CD4-positive, alpha-beta T cell treated with Interleukin-12 subunit alpha and Interleukin-12 subunit beta, for 1 hour (primary cell): ENCODE data around the gene KLHL25.

Source experiments
- DNase-seq: peaks from one replicate; pipeline ENCODE4 v3.0.0-alpha.2; 2020

The KLHL25 gene

DNA sequence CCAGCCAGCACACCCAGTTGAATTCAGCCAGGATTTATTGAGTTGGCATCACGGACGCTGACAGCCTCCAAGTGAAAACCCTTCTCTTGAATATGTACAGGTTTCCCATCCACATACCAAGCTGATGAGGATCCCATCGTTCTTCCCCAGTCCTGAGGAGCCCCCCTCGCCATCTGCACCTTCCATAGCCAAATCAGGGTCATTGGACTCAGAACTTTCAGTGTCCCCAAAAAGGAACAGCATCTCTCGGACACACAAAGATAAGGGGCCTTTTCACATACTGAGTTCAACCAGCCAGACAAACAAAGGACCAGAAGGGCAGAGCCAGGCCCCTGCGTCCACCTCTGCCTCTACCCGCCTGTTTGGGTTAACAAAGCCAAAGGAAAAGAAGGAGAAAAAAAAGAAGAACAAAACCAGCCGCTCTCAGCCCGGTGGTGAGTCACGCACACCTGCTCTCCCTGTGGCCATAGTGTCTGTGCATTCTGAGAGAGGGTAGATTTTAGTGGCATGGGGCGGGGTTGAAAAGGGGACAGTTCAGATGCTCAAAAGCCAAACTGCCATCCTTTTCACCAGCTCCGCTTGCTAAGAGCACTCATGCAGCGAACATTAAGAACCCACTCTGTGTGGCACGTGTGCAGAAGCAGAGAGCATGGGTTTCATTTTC is 51.2 kb downstream of the KLHL25 start:
- no peak for DNase-seq

DNA sequence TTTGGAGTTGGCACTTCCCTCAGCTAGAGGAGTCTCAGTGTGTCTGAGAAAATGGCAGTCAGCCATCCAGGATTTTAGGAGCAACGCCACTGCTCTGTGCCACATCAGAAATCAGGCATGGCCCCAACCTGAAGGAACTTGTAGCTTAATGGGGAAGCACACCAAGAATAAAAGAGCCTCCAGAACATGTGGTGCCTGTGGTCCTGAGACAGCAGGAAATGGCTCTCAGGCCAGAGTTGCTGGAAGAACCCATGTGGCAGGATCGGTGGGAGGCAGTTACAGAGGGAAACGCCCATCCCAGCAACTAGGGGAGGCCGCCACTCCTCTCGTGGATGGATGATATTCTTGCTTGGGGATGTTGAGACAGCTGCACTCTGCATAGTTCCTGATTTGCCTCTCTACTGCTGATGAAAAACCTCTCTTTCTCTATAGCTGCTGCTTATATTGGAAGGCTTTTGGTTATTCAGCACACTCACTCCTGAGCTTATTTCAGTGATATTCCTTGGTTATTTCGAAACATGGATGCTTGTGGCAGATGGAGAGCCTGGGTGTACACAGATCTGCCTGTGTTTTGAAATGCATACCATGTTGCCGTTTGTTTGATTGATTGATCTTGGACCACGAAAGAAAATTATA is 52.4 kb downstream of the KLHL25 start:
- no peak for DNase-seq

DNA sequence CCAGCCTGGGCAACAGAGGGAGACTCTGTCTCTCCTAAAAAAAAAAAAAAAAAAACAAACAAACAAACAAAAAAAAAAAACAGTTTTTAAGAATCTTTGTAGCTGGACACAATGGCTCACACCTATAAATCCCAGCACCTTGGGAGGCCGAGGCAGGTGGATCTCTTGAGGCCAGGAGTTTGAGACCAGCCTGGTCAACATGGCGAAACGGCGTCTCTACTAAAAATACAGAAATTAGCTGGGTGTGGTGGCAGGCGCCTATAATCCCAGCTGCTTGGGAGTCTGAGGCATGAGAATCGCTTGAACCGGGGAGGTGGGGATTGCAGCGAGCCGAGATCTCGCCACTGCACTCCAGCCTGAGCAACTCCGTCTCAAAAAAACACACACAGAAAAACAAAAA is 53.1 kb downstream of the KLHL25 start:
- DNase-seq: no peak

DNA sequence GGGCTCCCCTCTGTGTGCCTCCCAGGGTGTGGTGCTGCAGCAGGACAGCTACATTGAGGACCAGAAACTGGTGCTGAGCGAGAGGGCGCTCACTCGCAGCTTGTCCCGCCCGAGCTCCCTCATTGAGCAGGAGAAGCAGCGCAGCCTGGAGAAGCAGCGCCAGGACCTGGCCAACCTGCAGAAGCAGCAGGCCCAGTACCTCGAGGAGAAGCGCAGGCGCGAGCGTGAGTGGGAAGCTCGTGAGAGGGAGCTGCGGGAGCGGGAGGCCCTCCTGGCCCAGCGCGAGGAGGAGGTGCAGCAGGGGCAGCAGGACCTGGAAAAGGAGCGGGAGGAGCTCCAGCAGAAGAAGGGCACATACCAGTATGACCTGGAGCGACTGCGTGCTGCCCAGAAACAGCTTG is 53.7 kb downstream of the KLHL25 start:
- no peak for DNase-seq

DNA sequence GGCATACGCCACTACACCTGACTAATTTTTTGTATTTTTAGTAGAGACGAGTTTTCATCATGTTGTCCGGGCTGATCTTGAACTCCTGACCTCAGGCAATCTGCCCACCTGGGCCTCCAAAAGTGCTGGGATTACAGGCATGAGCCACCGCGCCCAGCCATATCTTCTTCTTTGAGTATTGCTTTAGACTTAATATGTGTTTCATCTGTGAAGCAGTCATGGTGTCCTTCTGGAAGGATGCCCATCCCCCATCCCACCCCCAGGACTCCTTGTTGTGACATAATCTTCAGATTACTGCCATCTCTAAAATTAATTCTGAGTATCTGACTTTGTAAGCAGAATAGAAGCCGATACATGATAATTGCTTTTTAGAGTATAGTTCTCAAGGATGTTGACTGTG is 57.7 kb downstream of the KLHL25 start:
- no peak for DNase-seq

DNA sequence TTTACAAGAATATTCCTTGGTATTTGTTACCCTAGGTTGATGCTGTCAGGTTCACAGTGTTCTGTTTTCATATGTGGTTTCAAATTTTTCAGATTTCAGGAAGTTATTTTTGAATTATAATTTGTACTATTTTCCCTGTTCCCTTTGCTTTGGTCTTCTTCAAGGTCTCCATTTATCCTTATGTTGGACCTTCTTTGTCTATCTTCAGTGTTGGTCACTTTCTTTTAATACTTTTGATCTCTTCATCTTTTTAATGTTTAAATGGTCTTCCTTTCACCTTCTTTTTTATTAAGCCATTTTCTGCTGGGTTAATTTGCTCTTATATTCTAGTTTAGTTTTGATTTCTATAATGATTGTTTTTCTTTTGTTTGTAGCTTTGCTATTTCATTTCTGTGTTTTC is 61.3 kb downstream of the KLHL25 start:
- no peak for DNase-seq

DNA sequence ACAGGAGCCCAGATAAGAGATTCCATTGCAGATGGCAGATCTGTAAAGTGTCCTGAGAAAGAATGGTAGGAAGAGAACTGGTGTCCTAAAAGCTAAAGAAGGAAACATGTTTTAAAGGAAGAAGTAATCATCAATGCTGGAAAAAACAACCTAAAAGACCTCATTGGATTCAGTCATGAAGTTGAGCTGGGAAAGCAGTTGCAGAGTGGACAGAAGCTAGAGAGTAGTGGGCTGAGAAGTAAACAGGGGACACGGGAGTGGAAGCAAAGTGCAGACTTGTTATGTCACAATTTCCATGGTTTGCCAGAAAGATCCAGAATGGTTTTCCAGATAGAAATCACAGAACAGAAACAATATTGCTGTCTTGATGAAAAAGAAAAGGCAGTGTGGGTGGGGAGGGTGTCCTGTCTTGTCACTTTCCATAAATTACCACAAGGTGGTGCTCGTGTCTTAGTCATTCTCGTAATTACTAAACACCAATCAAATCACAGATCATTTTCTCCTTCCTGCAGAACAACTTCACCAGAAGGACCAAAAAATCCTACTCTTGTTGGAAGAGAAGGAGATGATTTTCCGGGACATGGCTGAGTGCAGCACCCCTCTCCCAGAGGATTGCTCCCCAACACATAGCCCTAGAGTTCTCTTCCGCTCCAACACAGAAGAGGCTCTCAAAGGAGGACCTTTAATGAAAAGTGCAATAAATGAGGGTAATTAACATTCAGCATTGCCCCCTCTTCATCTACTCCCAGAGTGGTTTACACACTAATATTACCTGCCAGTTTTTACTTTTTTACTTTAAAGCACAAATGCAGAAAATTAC is 64.5 kb downstream of the KLHL25 start:
- peak; percentile 76 for DNase-seq

DNA sequence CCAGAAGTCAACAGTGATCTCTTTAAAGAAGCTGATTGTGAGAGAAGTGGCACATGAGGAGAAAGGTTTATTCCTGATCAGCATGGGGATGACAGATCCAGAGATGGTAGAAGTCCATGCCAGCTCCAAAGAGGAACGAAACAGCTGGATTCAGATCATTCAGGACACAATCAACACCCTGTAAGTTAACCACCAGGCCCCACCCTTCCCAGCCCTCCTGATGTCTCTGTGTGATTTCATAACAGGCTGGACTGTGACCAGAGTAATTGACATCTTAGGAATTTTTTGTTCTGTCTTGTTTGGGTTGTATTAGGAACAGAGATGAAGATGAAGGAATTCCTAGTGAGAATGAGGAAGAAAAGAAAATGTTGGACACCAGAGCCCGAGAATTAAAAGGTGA is 67.7 kb downstream of the KLHL25 start:
- DNase-seq: no peak

DNA sequence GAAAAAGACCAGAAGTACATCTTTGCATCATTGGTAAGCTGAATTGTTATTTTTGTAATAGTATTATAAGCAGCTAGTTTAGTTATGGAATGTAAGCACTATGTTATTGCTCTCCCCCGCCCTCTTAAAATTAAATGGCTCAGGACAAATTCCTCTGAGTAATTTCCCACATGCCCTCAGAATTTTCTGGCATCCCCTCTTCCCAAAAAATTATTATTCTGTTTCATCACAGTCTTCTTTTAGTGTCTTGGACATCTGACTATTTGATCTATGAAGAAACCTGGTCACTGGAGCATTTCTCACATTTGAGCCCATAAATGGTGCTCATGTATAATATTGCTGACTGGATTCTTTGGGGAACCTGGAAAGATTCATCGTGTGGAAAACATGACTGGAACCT is 68.3 kb downstream of the KLHL25 start:
- DNase-seq: no peak

DNA sequence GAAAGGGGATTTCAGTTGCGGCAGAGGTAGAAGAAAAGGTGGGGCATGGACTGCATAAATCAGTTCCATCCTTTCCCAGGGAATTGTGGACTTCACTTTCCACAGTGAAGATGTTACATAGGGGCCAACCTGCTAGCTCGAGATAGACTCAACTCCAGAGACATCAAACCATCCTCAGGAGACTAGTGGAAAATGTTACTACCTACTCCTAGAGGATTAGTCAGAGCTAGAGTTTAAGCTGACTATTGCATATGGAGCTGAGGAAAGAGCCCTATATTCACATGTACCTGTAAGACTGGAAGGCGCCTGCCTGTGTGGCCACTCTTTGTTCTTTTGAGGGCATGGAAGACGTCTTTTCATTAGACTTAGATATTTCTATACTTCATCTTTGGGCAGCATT is 69.2 kb downstream of the KLHL25 start:
- no peak for DNase-seq

DNA sequence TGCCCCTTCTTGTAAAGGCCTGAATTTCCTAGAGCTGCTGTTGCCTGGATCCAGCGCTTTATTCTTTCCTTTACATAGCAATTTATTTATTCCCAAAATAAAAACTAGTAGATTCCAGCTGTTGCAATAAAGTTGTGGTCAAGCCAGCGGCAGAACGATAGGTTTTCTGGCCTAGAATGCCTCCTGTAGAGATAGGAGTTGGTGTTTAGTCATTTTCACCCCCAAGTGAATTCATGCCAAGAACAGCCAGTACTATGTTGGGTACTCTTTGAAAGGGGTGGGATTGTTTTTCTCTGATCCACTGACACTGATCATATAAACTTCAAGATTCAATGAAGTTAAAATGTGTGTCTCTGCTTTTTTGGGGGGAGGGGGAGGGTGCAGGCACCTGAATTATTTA is 69.7 kb downstream of the KLHL25 start:
- no peak for DNase-seq

DNA sequence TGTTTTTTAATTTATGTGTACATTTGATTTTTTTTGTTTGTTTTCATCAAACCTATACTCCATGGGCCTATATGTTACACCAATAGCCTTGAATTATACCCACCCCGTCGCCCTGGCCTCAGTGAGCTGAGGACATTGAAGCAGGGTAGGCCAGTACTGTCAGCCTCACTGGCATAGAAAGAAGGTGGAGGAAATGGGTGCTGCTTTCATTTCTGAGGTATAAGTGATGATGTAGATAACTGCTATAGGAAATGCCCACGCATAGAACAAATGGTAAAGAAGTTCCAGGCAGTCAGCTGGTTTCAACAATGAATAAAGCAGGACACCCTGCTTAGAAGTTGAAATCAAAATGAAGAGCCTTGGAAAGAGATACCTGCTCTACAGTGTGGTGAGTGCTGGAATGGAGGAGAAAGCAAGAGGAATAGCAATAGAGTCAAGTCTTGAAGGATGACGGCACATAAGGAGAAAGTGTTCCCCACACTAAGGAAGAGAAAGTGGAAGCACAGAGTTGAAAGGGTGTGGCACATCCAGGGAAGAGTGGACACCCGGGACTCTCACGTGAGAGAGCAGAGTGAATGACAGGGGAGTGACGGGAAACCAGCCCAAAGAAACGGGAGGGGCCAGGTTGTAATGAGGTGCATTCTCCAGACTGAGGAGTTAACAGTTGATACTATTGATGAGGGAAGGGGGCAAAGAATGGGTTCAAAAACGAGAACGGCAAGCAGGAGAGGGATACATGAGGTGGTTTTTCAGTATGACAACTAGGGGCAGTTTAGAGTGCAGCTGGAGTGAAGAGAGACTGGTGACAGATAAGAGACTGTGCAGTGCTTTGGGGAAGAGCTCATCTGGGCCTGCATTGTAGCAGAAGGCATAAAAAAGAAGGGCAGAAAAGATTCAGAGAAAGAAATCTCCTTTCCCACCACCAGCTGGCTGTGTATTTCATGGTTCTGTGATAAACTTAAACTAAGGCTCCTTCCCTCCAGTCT is 70.5 kb downstream of the KLHL25 start:
- peak; percentile 59 for DNase-seq

DNA sequence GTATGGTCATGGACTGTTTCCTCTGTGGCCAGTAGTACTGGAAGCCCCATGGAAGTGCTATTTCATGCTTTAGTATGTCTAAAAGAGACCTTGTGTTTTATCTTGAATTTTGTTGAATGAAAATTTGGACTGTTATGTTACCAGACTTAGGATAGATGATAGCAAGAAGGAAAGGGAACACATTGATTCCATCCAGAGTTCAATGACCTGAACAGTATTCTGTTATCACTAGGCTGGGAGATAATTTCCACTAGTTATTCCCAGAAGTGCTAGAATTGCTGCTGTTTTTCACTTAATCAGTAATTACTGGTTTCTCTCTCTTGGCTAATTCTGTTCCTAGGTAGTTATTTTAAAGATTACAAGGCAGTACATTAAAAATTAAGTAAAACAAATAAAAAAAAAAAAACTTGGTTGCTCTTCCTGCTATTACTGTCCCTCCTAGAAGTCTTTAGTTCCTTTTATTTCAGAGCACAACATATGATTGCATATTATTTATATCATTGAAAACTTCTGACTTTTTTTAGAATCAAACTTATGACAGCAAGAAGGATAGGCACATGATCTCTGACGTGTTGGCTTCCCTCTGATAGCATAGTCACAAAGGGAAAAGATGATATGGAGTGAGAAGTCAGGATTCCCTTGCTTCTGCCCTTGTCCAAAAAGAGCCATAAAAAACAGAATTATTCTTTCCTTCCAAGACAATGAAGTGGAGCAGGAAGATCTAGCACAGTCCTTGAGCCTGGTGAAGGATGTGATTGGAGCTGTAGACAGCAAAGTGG is 72.2 kb downstream of the KLHL25 start:
- no peak for DNase-seq

DNA sequence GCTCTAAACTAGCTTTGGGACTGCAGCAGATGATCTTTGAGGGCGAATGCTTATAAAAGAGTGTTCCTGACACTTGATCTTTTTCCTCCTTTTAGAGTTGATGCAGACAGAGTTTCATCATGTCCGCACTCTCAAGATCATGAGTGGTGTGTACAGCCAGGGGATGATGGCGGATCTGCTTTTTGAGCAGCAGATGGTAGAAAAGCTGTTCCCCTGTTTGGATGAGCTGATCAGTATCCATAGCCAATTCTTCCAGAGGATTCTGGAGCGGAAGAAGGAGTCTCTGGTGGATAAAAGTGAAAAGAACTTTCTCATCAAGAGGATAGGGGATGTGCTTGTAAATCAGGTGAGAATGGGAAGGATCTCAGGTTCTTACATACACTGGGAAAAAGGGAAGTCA is 75.7 kb downstream of the KLHL25 start:
- DNase-seq: no peak

DNA sequence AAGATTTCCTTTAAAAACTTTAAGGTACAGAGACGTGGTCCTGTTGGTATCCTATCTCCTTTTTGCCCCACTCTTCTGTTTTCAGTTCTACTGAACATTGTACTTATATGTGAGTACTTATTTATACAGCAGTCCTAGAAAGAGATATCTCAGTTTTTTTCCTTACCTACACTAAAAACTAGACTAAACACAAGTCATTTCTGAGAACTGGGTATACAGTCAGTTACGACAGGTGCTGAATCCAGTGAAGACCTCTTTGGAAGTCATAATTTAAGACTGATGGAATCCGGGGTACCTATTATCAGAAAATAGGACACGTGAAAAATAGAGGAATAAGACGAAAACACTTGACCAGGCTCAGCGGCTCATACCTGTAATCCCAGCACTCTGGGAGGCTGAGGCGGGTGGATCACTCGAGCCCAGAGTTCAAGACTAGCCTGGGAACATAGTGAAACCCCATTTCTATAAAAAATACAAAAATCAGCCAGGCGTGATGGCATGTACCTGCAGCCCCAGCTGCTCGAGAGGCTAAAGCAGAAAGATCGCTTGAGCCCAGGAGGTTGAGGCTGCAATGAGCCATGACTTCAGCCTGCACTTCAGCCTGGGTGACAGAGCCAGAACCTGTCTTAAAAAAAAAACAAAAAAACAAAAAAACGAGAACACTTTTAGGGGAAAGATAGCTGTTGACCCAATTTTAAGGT is 76.3 kb downstream of the KLHL25 start:
- no peak for DNase-seq

DNA sequence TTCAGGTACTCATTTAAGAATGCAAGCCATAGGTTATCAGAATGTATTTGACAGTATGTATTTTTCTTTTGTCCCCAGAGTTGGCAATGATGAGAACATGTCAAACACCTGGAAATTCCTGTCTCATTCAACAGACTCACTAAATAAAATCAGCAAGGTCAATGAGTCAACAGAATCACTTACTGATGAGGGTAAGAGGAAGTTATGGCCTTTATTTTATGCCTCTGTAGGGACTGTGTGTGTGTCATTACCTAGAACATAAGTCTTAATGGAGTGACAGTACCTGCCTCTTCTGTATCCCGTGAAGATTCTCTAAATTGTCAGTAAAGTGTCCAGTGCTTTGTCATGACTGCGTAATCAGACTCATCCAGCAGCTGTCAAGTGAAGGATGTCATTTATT is 77.5 kb downstream of the KLHL25 start:
- DNase-seq: no peak

DNA sequence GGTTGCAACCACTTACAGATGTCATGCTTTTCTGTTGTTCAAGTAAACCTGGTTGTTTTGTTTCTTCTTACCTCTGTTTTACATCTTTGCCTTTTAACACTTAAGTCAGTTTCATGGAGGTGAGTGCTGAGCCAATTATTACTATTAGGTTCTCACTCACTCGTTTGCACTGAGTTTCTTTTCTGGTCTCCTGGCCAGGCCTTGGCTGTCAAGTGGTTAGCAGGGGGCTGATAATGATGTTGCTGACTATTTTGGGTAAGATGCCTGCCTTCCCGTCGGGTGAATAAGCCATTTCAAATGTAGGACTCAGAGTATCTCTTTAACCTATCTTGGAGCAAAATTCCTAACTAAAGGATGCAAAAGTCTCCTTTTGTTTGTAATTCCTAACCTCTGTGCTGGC is 78.5 kb downstream of the KLHL25 start:
- DNase-seq: no peak

DNA sequence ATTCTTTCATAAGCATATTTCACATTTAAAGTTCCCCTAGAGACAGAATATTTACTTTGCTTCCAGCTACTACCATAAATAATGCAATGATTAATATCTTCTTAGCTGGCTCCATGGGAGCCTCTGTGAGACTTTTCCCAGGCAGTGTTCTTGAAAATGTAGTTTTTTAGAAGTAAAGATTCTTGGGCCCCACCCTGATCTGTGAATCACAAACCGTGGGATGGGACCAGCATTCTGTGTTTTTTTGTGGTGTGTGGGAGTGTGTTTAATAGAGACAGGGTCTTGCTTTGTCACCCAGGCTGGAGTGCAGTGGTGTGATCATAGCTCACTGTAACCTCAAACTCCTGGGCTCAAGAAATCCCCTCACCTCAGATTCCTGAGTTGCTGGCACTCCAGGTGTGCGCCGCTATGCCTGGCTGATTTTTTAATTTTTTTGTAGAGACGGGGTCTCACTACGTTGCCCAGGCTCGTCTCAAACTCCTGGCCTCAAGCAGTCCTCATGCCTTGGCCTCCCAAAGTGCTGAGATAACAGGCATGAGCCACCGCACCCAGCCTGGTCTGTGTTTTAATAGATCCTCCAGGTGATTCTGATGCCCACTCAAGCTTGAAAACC is 83.0 kb downstream of the KLHL25 start:
- DNase-seq: no peak

DNA sequence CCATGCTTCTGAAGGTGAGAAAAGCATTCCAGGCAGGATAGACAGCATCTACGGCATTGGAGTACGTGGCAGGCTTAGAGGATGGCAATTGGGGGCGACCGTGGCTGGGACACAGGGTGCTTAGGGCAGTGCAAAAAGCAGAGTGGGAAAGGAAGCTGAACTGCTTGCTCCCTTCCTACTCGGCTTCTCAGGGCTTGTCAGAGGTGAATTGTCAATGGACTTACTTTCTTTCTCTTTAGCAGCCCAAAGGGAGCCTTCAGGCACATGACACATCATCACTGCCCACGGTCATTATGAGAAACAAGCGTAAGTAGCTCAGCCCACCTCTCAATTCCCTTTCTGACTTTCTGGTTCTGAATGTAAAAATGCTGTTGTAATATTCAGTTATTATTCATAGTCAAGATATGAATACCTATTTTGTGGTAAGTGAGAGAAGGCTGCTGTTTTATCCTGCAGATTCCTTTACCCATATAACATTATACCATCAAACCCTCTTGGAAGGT is 84.3 kb downstream of the KLHL25 start:
- DNase-seq: no peak
